Stomach (tissue), 4 donors: ENCODE results near the gene YPEL2.

Source experiments
- EP300 ChIP-seq: sonication (generic); formaldehyde crosslinking; IDR thresholded peaks from one replicate; pipeline ENCODE4 v1.6.1; 2017; ENCODE audit warnings: antibody characterized with exemption
- TF ChIP-seq, protein P1 (sequence below), 7 experiments: fragments of 450-650 bp in 4 of 7; fragments of 200-600 bp in 3 of 7; sonication (generic) in 3 of 7; IDR thresholded peaks; one replicate each; pipeline ENCODE4 v1.5.1; 2016 to 2019; ENCODE audit warnings: antibody characterized with exemption in 7 of 7, control low read depth in 2 of 7, mild to moderate bottlenecking in 1 of 7

DNA sequence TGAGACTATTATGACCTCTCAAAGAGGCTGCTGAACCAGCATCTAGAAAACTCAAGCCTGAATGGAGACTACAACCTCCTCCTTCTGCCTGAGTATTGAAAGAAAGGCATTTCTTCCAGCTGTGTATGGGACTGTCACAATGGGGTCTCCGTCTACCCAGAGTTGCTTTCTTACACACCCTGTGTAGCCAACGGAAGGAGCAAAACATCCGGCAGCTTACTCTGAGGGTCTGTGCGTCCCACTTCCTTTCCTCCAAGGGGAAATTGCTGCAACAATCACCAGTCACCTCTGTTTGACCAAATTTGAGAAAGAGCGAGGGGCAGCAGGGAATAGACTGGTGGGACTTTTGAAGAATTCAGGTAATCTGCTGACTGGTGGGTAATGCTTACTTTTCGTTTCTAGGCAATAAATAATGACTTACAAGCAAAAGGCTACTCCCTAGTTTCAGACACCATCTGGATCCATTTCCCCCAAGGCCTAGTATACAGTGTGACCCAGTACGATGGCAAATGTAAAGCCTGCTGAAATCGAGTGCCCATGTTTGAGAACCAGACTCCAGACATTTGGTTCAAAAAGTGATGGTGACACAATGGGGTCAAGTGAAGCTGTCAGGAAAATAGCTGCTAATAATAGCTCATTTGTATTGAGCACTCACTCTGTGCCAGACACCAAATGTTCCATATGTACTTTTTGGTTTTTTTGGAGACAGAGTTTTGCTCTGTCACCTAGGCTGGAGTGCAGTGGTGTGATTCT is 81.7 kb downstream of the YPEL2 start:
- TF ChIP-seq EP300 = no peak
- TF ChIP-seq, protein P1, sequence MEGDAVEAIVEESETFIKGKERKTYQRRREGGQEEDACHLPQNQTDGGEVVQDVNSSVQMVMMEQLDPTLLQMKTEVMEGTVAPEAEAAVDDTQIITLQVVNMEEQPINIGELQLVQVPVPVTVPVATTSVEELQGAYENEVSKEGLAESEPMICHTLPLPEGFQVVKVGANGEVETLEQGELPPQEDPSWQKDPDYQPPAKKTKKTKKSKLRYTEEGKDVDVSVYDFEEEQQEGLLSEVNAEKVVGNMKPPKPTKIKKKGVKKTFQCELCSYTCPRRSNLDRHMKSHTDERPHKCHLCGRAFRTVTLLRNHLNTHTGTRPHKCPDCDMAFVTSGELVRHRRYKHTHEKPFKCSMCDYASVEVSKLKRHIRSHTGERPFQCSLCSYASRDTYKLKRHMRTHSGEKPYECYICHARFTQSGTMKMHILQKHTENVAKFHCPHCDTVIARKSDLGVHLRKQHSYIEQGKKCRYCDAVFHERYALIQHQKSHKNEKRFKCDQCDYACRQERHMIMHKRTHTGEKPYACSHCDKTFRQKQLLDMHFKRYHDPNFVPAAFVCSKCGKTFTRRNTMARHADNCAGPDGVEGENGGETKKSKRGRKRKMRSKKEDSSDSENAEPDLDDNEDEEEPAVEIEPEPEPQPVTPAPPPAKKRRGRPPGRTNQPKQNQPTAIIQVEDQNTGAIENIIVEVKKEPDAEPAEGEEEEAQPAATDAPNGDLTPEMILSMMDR (IDR thresholded peaks at IDR 0.05) = no peak
